Endodermal cell (in vitro differentiated cells): ENCODE results near the gene AVPI1. TPM values are rescaled to one million over a fixed set of nuclear protein-coding genes. Genes with fewer than 3 reads are reported as not detected.

Source experiments
- DNase-seq: peaks from one replicate; pipeline ENCODE4 v3.0.0-alpha.2; 2017
- H3K27ac ChIP-seq: 2 replicates; pipeline ENCODE4 v1.5.1; 2013; ENCODE audit warnings: mild to moderate bottlenecking, low read depth, low read length, moderate library complexity
- H3K27me3 ChIP-seq: 2 replicates; pipeline ENCODE4 v1.6.1; 2013; ENCODE audit warnings: mild to moderate bottlenecking, low read length, moderate library complexity; ENCODE audit not compliant: insufficient read depth, control insufficient read depth, poor library complexity, severe bottlenecking
- H3K36me3 ChIP-seq: 2 replicates; pipeline ENCODE4 v1.7.0; 2013; ENCODE audit warnings: mild to moderate bottlenecking, low read length, moderate library complexity; ENCODE audit not compliant: control insufficient read depth, insufficient read depth
- H3K4me1 ChIP-seq: one replicate; pipeline ENCODE4 v1.7.0; 2013; ENCODE audit warnings: low read length; ENCODE audit not compliant: control insufficient read depth, insufficient read depth
- H3K4me3 ChIP-seq: 2 replicates; pipeline ENCODE4 v1.5.1; 2013; ENCODE audit warnings: mild to moderate bottlenecking, low read length, moderate library complexity
- H3K9ac ChIP-seq: 2 replicates; pipeline ENCODE4 v1.6.1; 2013; ENCODE audit warnings: mild to moderate bottlenecking, low read length, moderate library complexity; ENCODE audit not compliant: poor library complexity, severe bottlenecking; ENCODE audit errors: extremely low read depth
- H3K9me3 ChIP-seq: 2 replicates; pipeline ENCODE4 v1.6.1; 2013; ENCODE audit warnings: mild to moderate bottlenecking, low read length, moderate library complexity; ENCODE audit not compliant: control insufficient read depth
- H3K27ac Mint-ChIP-seq: 2 replicates; pipeline ENCODE4 v1.8.0; 2020; ENCODE audit warnings: mixed read lengths
- H3K27me3 Mint-ChIP-seq: 2 replicates; pipeline ENCODE4 v1.8.0; 2021; ENCODE audit warnings: mild to moderate bottlenecking, mixed read lengths; ENCODE audit not compliant: insufficient read depth
- H3K36me3 Mint-ChIP-seq: 2 replicates; pipeline ENCODE4 v1.8.0; 2020; ENCODE audit warnings: low read depth, mixed read lengths
- H3K4me1 Mint-ChIP-seq: 2 replicates; pipeline ENCODE4 v1.8.0; 2020; ENCODE audit warnings: mixed read lengths
- H3K4me3 Mint-ChIP-seq: 2 replicates; pipeline ENCODE4 v1.8.0; 2020; ENCODE audit warnings: mild to moderate bottlenecking, moderate library complexity, mixed read lengths
- H3K9me3 Mint-ChIP-seq: 2 replicates; pipeline ENCODE4 v1.8.0; 2020; ENCODE audit warnings: mild to moderate bottlenecking, mixed read lengths
- CTCF ChIP-seq: fragments of 200-600 bp; sonication (generic); conservative IDR thresholded peaks from 2 replicates; pipeline ENCODE4 v1.5.0; 2021; ENCODE audit warnings: antibody characterized with exemption, mild to moderate bottlenecking
- WGBS, 2 experiments: methylation state at CpG; one replicate each; pipeline versions ENCODE4 v1.1.5 to v1.1.7; 2013; ENCODE audit warnings: missing lambda C conversion rate in 2 of 2, mixed read lengths in 1 of 2; ENCODE audit not compliant: insufficient coverage in 1 of 2, insufficient read length in 1 of 2; 5-methylcytosine and 5-hydroxymethylcytosine counted together
- total RNA-seq, 2 donors: library from RNA; stranded (reverse); fragmentation: NEBNext Ultra II Directional in 1 of 2; extraction: Animal tissue kit (Norgen Biotek cat#: 25700) in 1 of 2; gene quantifications; 2 replicates in 1 of 2; 3 replicates in 1 of 2; pipeline ENCODE4 v1.2.1, GENCODE V29; 2021

AVPI1 gene
- total RNA-seq, 2 donors from 2014 or later: 3.9 to 4.3 TPM

- H3K9ac ChIP-seq: no peak overlapping the region
- no peak for DNase-seq
- H3K4me3 ChIP-seq: no peak overlapping the region
- WGBS, 2 experiments: 94 to 100% methylated on average over 1 of the region's 1 CpG
- Mint-ChIP-seq H3K36me3 (peaks cover 74% of the 10 kb centered on the region), H3K9me3 (no peaks in the 10 kb centered on the region), H3K27ac (no peak overlapping the region), H3K27me3 (no peaks in the 10 kb centered on the region), H3K4me3 (no peak overlapping the region), H3K4me1 (no peaks in the 10 kb centered on the region)
- H3K9me3 ChIP-seq: no peaks in the 10 kb centered on the region
- peaks cover 71% of the 10 kb centered on the region for H3K36me3 ChIP-seq
- no peak overlapping the region for H3K27ac ChIP-seq
- H3K27me3 ChIP-seq: no peaks in the 10 kb centered on the region
- TF ChIP-seq CTCF: no peak
- peaks cover 8% of the 10 kb centered on the region for H3K4me1 ChIP-seq
These were observed 22.7 kb downstream of the AVPI1 start for GRCh38 chr10:97664282-97664850.

- H3K27ac ChIP-seq: no peak overlapping the region
- Mint-ChIP-seq H3K4me1 (no peaks in the 10 kb centered on the region), H3K9me3 (no peaks in the 10 kb centered on the region), H3K4me3 (no peak overlapping the region), H3K36me3 (peaks cover 78% of the 10 kb centered on the region), H3K27ac (no peak overlapping the region), H3K27me3 (no peaks in the 10 kb centered on the region)
- WGBS, 2 experiments: 90 to 97% methylated on average over 1 of the region's 1 CpG
- H3K27me3 ChIP-seq: no peaks in the 10 kb centered on the region
- H3K36me3 ChIP-seq: peaks cover 77% of the 10 kb centered on the region
- no peak overlapping the region for H3K4me3 ChIP-seq
- no peak for DNase-seq
- no peak for TF ChIP-seq CTCF
- H3K4me1 ChIP-seq: peaks cover 6% of the 10 kb centered on the region
- no peaks in the 10 kb centered on the region for H3K9me3 ChIP-seq
- H3K9ac ChIP-seq: no peak overlapping the region
These were observed 27.5 kb downstream of the AVPI1 start for GRCh38 chr10:97659589-97659988.

DNA sequence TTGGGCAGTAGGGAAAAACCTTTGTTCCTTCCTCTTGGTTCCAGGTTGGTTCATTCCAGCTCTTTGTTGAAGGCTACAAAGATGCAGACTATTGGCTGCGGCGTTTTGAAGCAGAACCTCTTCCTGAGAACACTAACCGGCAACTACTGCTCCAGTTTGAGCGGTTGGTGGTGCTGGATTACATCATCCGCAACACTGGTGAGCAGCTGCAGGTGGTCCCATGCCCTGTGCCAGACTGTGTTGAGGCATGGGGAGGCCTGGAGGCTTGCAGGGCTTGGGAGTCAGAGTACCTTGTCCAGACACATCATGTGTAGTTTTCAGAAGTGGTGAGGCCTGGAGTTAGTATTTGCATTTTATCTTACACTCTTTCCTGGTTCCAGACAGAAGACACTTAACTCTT, 30.3 kb downstream of the AVPI1 start:
- H3K36me3 Mint-ChIP-seq: peaks cover 74% of the 10 kb centered on the region
- no peaks in the 10 kb centered on the region for H3K9me3 Mint-ChIP-seq
- H3K27ac Mint-ChIP-seq: no peak overlapping the region
- no peaks in the 10 kb centered on the region for H3K27me3 ChIP-seq
- H3K4me1 Mint-ChIP-seq: no peaks in the 10 kb centered on the region
- peaks cover 77% of the 10 kb centered on the region for H3K36me3 ChIP-seq
- H3K27ac ChIP-seq: no peak overlapping the region
- no peaks in the 10 kb centered on the region for H3K9me3 ChIP-seq
- no peak overlapping the region for H3K4me3 Mint-ChIP-seq
- no peak overlapping the region for H3K4me3 ChIP-seq
- no peak for TF ChIP-seq CTCF
- WGBS, 2 experiments: 98% methylated on average over 4 to 5 of the region's 5 CpGs
- H3K9ac ChIP-seq: no peak overlapping the region
- H3K27me3 Mint-ChIP-seq: no peaks in the 10 kb centered on the region
- no peaks in the 10 kb centered on the region for H3K4me1 ChIP-seq
- DNase-seq: no peak
